NCI-H2171 (cell line): Measurements from ENCODE around the gene PIP5K1C.
"Not testable (repeated sequence)": the region's sequence is repeated elsewhere in the genome, so short reads cannot be mapped to it uniquely, and the experiment has no call there.

Source experiments
- DNase-seq: peaks from one replicate; lab custom pipeline; 2025; lab: John Stamatoyannopoulos, UW

Gene PIP5K1C

GRCh38 chr19:3645726-3646125 is 54.5 kb downstream of the PIP5K1C start:
- no peak for DNase-seq

GRCh38 chr19:3645067-3645396 is 55.2 kb downstream of the PIP5K1C start:
- DNase-seq: no peak

- peak; percentile 19 for DNase-seq
These were observed 55.8 kb downstream of the PIP5K1C start for GRCh38 chr19:3644351-3645066.

GRCh38 chr19:3643674-3644313 is 56.5 kb downstream of the PIP5K1C start:
- no peak for DNase-seq

- DNase-seq: no peak
These were observed 57.1 kb downstream of the PIP5K1C start for GRCh38 chr19:3642987-3643673.

- no peak for DNase-seq
These were observed 58.0 kb downstream of the PIP5K1C start for GRCh38 chr19:3642296-3642695.

- no peak for DNase-seq
These were observed 58.6 kb downstream of the PIP5K1C start for GRCh38 chr19:3641515-3642269.

GRCh38 chr19:3639479-3639878 is 60.8 kb downstream of the PIP5K1C start:
- no peak for DNase-seq

- no peak for DNase-seq
These were observed 61.8 kb downstream of the PIP5K1C start for GRCh38 chr19:3638208-3639193.

- no peak for DNase-seq
These were observed 62.6 kb downstream of the PIP5K1C start for GRCh38 chr19:3637621-3638020.

- DNase-seq: no peak
These were observed 63.3 kb downstream of the PIP5K1C start for GRCh38 chr19:3636962-3637361.

GRCh38 chr19:3636506-3636905 is 63.8 kb downstream of the PIP5K1C start:
- DNase-seq: no peak

GRCh38 chr19:3634496-3635045 is 65.7 kb downstream of the PIP5K1C start:
- DNase-seq: no peak

GRCh38 chr19:3633559-3633988 is 66.7 kb downstream of the PIP5K1C start:
- DNase-seq: no peak

- no peak for DNase-seq
These were observed 67.3 kb downstream of the PIP5K1C start for GRCh38 chr19:3632739-3633558.

GRCh38 chr19:3632098-3632497 is 68.2 kb downstream of the PIP5K1C start:
- DNase-seq: no peak

GRCh38 chr19:3631053-3631861 is 69.0 kb downstream of the PIP5K1C start:
- DNase-seq: no peak

- DNase-seq: not testable (repeated sequence)
These were observed 71.5 kb downstream of the PIP5K1C start for GRCh38 chr19:3628766-3629165.

- no peak for DNase-seq
These were observed 72.9 kb downstream of the PIP5K1C start for GRCh38 chr19:3627351-3627723.
